Chondrocyte (in vitro differentiated cells): ENCODE results near the gene LEUTX. TPM values are rescaled to one million over a fixed set of nuclear protein-coding genes. Genes with fewer than 3 reads are reported as not detected.

Experiments
- DNase-seq: peaks from one replicate; pipeline ENCODE4 v3.0.0; 2021; ENCODE audit warnings: mixed read lengths, low spot score
- H3K27ac Mint-ChIP-seq: one replicate; pipeline ENCODE4 v1.8.0; 2021; ENCODE audit warnings: mild to moderate bottlenecking, moderate library complexity, mixed read lengths; ENCODE audit not compliant: unreplicated experiment
- H3K27me3 Mint-ChIP-seq: 2 replicates; pipeline ENCODE4 v1.8.0; 2021; ENCODE audit warnings: low read depth, mixed read lengths
- H3K36me3 Mint-ChIP-seq: 2 replicates; pipeline ENCODE4 v1.8.0; 2021; ENCODE audit warnings: low read depth, mixed read lengths
- H3K4me1 Mint-ChIP-seq: 2 replicates; pipeline ENCODE4 v1.8.0; 2021; ENCODE audit warnings: low read depth, mild to moderate bottlenecking, mixed read lengths
- H3K4me3 Mint-ChIP-seq: one replicate; pipeline ENCODE4 v1.8.0; 2021; ENCODE audit warnings: mild to moderate bottlenecking, moderate library complexity, mixed read lengths; ENCODE audit not compliant: unreplicated experiment
- H3K9me3 Mint-ChIP-seq: 2 replicates; pipeline ENCODE4 v1.8.0; 2021; ENCODE audit warnings: low read depth, mixed read lengths
- CTCF ChIP-seq: fragments of 200-600 bp; sonication (generic); IDR thresholded peaks from 2 replicates; pipeline ENCODE4 v1.5.0; 2021; ENCODE audit warnings: antibody characterized with exemption, mild to moderate bottlenecking, moderate library complexity
- total RNA-seq: library from RNA; stranded (reverse); gene quantifications from 3 replicates; pipeline ENCODE4 v1.2.1, GENCODE V29; 2021

Gene LEUTX
- total RNA-seq, 1 donor from 2014 or later: not detected

- H3K4me3 Mint-ChIP-seq: no peak overlapping the region
- H3K27me3 Mint-ChIP-seq: peaks cover 30% of the 10 kb centered on the region
- H3K9me3 Mint-ChIP-seq: peaks cover 2% of the 10 kb centered on the region
- DNase-seq: no peak
- no peaks in the 10 kb centered on the region for H3K4me1 Mint-ChIP-seq
- no peak overlapping the region for H3K27ac Mint-ChIP-seq
- no peaks in the 10 kb centered on the region for H3K36me3 Mint-ChIP-seq
- TF ChIP-seq CTCF: no peak
Measured at GRCh38 chr19:39795001-39795400, 16.3 kb downstream of the LEUTX start.

- TF ChIP-seq CTCF: no peak
- Mint-ChIP-seq H3K4me1 (no peaks in the 10 kb centered on the region), H3K36me3 (no peaks in the 10 kb centered on the region), H3K27me3 (peaks cover 34% of the 10 kb centered on the region), H3K27ac (no peak overlapping the region), H3K4me3 (no peak overlapping the region), H3K9me3 (peaks cover 2% of the 10 kb centered on the region)
- no peak for DNase-seq
Measured at GRCh38 chr19:39796000-39796498, 17.4 kb downstream of the LEUTX start.

- no peak overlapping the region for H3K4me3 Mint-ChIP-seq
- no peak overlapping the region for H3K27ac Mint-ChIP-seq
- TF ChIP-seq CTCF: no peak
- H3K4me1 Mint-ChIP-seq: no peaks in the 10 kb centered on the region
- H3K36me3 Mint-ChIP-seq: no peaks in the 10 kb centered on the region
- peaks cover 2% of the 10 kb centered on the region for H3K9me3 Mint-ChIP-seq
- no peak for DNase-seq
- peaks cover 34% of the 10 kb centered on the region for H3K27me3 Mint-ChIP-seq
Measured at GRCh38 chr19:39797083-39797482, 18.4 kb downstream of the LEUTX start.

- no peak overlapping the region for H3K4me3 Mint-ChIP-seq
- no peaks in the 10 kb centered on the region for H3K36me3 Mint-ChIP-seq
- no peak for TF ChIP-seq CTCF
- no peaks in the 10 kb centered on the region for H3K4me1 Mint-ChIP-seq
- H3K27ac Mint-ChIP-seq: no peak overlapping the region
- peaks cover 24% of the 10 kb centered on the region for H3K27me3 Mint-ChIP-seq
- DNase-seq: no peak
- H3K9me3 Mint-ChIP-seq: peaks cover under 1% of the 10 kb centered on the region
Measured at GRCh38 chr19:39802958-39803357, 24.3 kb downstream of the LEUTX start.

- Mint-ChIP-seq H3K27ac (no peak overlapping the region), H3K4me1 (no peaks in the 10 kb centered on the region), H3K4me3 (no peak overlapping the region), H3K27me3 (peaks cover 15% of the 10 kb centered on the region), H3K9me3 (peaks cover 2% of the 10 kb centered on the region), H3K36me3 (peaks cover 2% of the 10 kb centered on the region)
- TF ChIP-seq CTCF: no peak
- no peak for DNase-seq
Measured at GRCh38 chr19:39805104-39805503, 26.4 kb downstream of the LEUTX start.
